IMR-90 (cell line): ENCODE measurements around the gene AZU1. TPM values are rescaled to one million over a fixed set of nuclear protein-coding genes. Genes with fewer than 3 reads are reported as not detected.

Source experiments
- ATAC-seq: fragments of 200-7000 bp; cut with Tn5 transposase; 2 replicates; pipeline ENCODE4 v1.9.1; 2020; ENCODE audit warnings: low read depth, mild to moderate bottlenecking, moderate library complexity
- BruUV-seq: library from RNA; stranded (reverse); fragments of 400-500 nt; replicated peaks from 2 replicates; lab custom pipeline; 2021; lab: Mats Ljungman, UMichigan
- CTCF ChIA-PET: fragments of 300-600 bp; formaldehyde crosslinking; extraction: SDS; loops from one replicate; lab custom pipeline; 2021; ENCODE audit warnings: antibody characterized with exemption; lab: Yijun Ruan, JAX
- POLR2A ChIA-PET: fragments of 300-600 bp; sonication (Branson Sonifier 250); formaldehyde crosslinking; loops from one replicate; lab custom pipeline; 2022; ENCODE audit warnings: antibody characterized with exemption; ENCODE audit not compliant: unreplicated experiment; lab: Charles Lee
- DNase-seq: peaks from one replicate; pipeline ENCODE4 v3.0.0; 2013
- H2AFZ ChIP-seq: replicated peaks from 2 replicates; pipeline ENCODE3; 2013; ENCODE audit warnings: low read length, mild to moderate bottlenecking; ENCODE audit not compliant: poor library complexity
- H2AK5ac ChIP-seq: 2 replicates; pipeline ENCODE4 v1.6.1; 2013; ENCODE audit warnings: low read depth, low read length, inconsistent platforms
- H2AK9ac ChIP-seq: replicated peaks from 2 replicates; pipeline ENCODE3; 2013; ENCODE audit warnings: mild to moderate bottlenecking, low read depth, low read length, moderate library complexity; ENCODE audit not compliant: poor library complexity
- H2BK120ac ChIP-seq: 2 replicates; pipeline ENCODE4 v1.6.1; 2013; ENCODE audit warnings: low read depth, low read length, inconsistent platforms
- H2BK15ac ChIP-seq: 3 replicates; pipeline ENCODE4 v1.6.1; 2013; ENCODE audit warnings: low read depth, low read length, inconsistent platforms
- H2BK20ac ChIP-seq: 2 replicates; pipeline ENCODE4 v1.6.1; 2013; ENCODE audit warnings: low read depth, mild to moderate bottlenecking, inconsistent platforms, low read length, moderate library complexity
- H2BK5ac ChIP-seq: 2 replicates; pipeline ENCODE4 v1.6.1; 2013; ENCODE audit warnings: mild to moderate bottlenecking, low read depth, low read length, inconsistent platforms; ENCODE audit not compliant: poor library complexity, severe bottlenecking
- H3K14ac ChIP-seq: replicated peaks from 2 replicates; pipeline ENCODE4 v1.6.1; 2013; ENCODE audit warnings: low read depth, low read length, inconsistent platforms
- H3K18ac ChIP-seq: 2 replicates; pipeline ENCODE4 v1.6.1; 2013; ENCODE audit warnings: low read depth, low read length, control low read depth
- H3K23ac ChIP-seq: 2 replicates; pipeline ENCODE4 v1.6.1; 2013; ENCODE audit warnings: low read depth, low read length, inconsistent platforms
- H3K27ac ChIP-seq: 2 replicates; pipeline ENCODE4 v1.5.1; 2013; ENCODE audit warnings: mild to moderate bottlenecking, control low read depth, low read length; ENCODE audit not compliant: insufficient read depth
- H3K27me3 ChIP-seq: 2 replicates; pipeline ENCODE4 v1.6.1; 2013; ENCODE audit warnings: low read length; ENCODE audit not compliant: control insufficient read depth, insufficient read depth
- H3K36me3 ChIP-seq: 2 replicates; pipeline ENCODE4 v1.6.1; 2013; ENCODE audit warnings: low read length, mixed read lengths; ENCODE audit not compliant: control insufficient read depth, insufficient read depth
- H3K4ac ChIP-seq: 2 replicates; pipeline ENCODE4 v1.6.1; 2013; ENCODE audit warnings: low read depth, low read length, inconsistent platforms
- H3K4me1 ChIP-seq: 2 replicates; pipeline ENCODE4 v1.6.1; 2013; ENCODE audit warnings: low read length, mixed read lengths; ENCODE audit not compliant: control insufficient read depth, insufficient read depth
- H3K4me2 ChIP-seq: 2 replicates; pipeline ENCODE4 v1.6.1; 2013; ENCODE audit warnings: low read depth, mild to moderate bottlenecking, control low read depth, low read length, moderate library complexity
- H3K4me3 ChIP-seq: 2 replicates; pipeline ENCODE4 v1.5.1; 2013; ENCODE audit warnings: low read depth, mild to moderate bottlenecking, control low read depth, low read length, moderate library complexity; ENCODE audit not compliant: insufficient read depth
- H3K56ac ChIP-seq: 2 replicates; pipeline ENCODE4 v1.6.1; 2013; ENCODE audit warnings: low read length, inconsistent platforms; ENCODE audit not compliant: insufficient read depth; ENCODE audit errors: extremely low read depth
- H3K79me1 ChIP-seq, 2 experiments: 2 replicates each; pipeline ENCODE4 v1.6.1; 2013; ENCODE audit warnings: low read length in 2 of 2, inconsistent platforms in 1 of 2, low read depth in 1 of 2
- H3K9ac ChIP-seq: 2 replicates; pipeline ENCODE4 v1.6.1; 2013; ENCODE audit warnings: low read depth, low read length, control low read depth
- H3K9me1 ChIP-seq: 2 replicates; pipeline ENCODE4 v1.6.1; 2013; ENCODE audit warnings: low read length, inconsistent platforms; ENCODE audit not compliant: insufficient read depth
- H3K9me3 ChIP-seq: 2 replicates; pipeline ENCODE4 v1.6.1; 2013; ENCODE audit warnings: low read length; ENCODE audit not compliant: control insufficient read depth, insufficient read depth
- H4K20me1 ChIP-seq: 2 replicates; pipeline ENCODE4 v1.6.1; 2013; ENCODE audit warnings: low read length, inconsistent platforms; ENCODE audit not compliant: insufficient read depth
- H4K5ac ChIP-seq: 2 replicates; pipeline ENCODE4 v1.6.1; 2013; ENCODE audit warnings: mild to moderate bottlenecking, low read depth, low read length, control low read depth
- H4K8ac ChIP-seq, 2 experiments: 2 replicates each; pipeline ENCODE4 v1.6.1; 2013; ENCODE audit warnings: low read depth in 2 of 2, low read length in 2 of 2, control low read depth in 1 of 2, inconsistent platforms in 1 of 2
- H4K91ac ChIP-seq: 2 replicates; pipeline ENCODE4 v1.6.1; 2013; ENCODE audit warnings: low read depth, low read length, inconsistent platforms; ENCODE audit not compliant: insufficient read depth
- CEBPB ChIP-seq: IDR thresholded peaks from 2 replicates; pipeline ENCODE4 v1.6.1; 2012; ENCODE audit warnings: low read depth, low read length, improper control_type of control experiment
- CHD1 ChIP-seq: IDR thresholded peaks from 2 replicates; pipeline ENCODE4 v1.6.1; 2012; ENCODE audit warnings: low read depth, low read length, improper control_type of control experiment
- FOS ChIP-seq: fragments of 150-350 bp; IDR thresholded peaks from 2 replicates; pipeline ENCODE4 v1.6.1; 2016; ENCODE audit warnings: low read depth, low read length
- WGBS, 2 experiments: methylation state at CpG; one replicate each; pipeline versions ENCODE4 v1.1.5 to v1.1.7; 2013; ENCODE audit warnings: missing lambda C conversion rate in 2 of 2; ENCODE audit not compliant: insufficient read length in 1 of 2; ENCODE audit errors: extremely low coverage in 2 of 2; 5-methylcytosine and 5-hydroxymethylcytosine counted together
- dilution Hi-C: fragments of 300-500 bp; cut with HindIII; formaldehyde crosslinking; loops from one replicate; pipeline ENCODE4 v1.14.3; 2018; ENCODE audit warnings: low sequenced_read_pairs; ENCODE audit not compliant: unreplicated experiment
- in situ Hi-C: fragments of 300-500 bp; cut with MboI; formaldehyde crosslinking; loops from 3 replicates; pipeline ENCODE4 v1.14.3; 2019; ENCODE audit warnings: low sequenced_read_pairs, inconsistent platforms, mixed read lengths
- intact Hi-C: fragments of 100-400 bp; cut with micrococcal nuclease; formaldehyde crosslinking; loops from 2 replicates; pipeline ENCODE4 v1.10.0; 2022
- polyA plus RNA-seq, 3 experiments: library from polyadenylated mRNA; depleted of rRNA; stranded (reverse); fragments of >200 nt; gene quantifications; 2 replicates each; pipeline ENCODE4 v1.2.3, GENCODE V29; 2012; ENCODE audit warnings: low replicate concordance in 1 of 3
- total RNA-seq: library from RNA; depleted of rRNA; stranded (reverse); fragments of >200 nt; gene quantifications from 2 replicates; pipeline ENCODE4 v1.2.3, GENCODE V29; 2012

Gene AZU1
- total and polyA plus RNA-seq, 2 of the 4 experiments (the other 2 are of a cell fraction), result 0.12 TPM; not detected in 1

DNA sequence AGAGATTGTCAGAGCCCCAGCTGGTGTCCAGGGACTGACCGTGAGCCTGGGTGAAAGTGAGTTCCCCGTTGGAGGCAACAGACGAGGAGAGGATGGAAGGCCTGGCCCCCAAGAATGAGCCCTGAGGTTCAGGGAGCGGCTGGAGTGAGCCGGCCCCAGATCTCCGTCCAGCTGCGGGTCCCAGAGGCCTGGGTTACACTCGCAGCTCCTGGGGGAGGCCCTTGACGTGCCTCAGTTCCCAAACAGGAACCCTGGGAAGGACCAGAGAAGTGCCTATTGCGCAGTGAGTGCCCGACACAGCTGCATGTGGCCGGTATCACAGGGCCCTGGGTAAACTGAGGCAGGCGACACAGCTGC lies 23.3 kb downstream of the AZU1 start:
- Histone ChIP-seq H3K79me1 (no peaks in the 10 kb centered on the region), H3K9me1 (no peaks in the 10 kb centered on the region), H2AFZ (peak overlapping the region; percentile 89), H4K20me1 (no peaks in the 10 kb centered on the region), H2BK120ac (peak overlapping the region; percentile 59), H3K27ac (peak overlapping the region; percentile 90), H3K4me3 (no peak overlapping the region), H3K23ac (no peak overlapping the region), H3K18ac (peak overlapping the region; percentile 26; the same call in 1 of the 2 replicates), H2BK20ac (peak overlapping the region; percentile 22; the same call in 1 of the 2 replicates), H3K36me3 (no peaks in the 10 kb centered on the region), H3K9ac (peak overlapping the region; percentile 32), H2BK15ac (peak overlapping the region; percentile 50; the same call in 2 of the 3 replicates), H3K4me1 (peaks cover 6% of the 10 kb centered on the region), H4K5ac (peak overlapping the region; percentile 21), H2AK5ac (no peak overlapping the region; the same call in 1 of the 2 replicates), H3K4me2 (peak overlapping the region; percentile 8; the same call in 1 of the 2 replicates), H3K9me3 (no peaks in the 10 kb centered on the region), H2AK9ac (peak overlapping the region; percentile 95), H4K8ac (peak overlapping the region; percentile 54 to 94; a peak in 3 of 4 replicates), H3K14ac (no peak overlapping the region), H3K27me3 (peaks cover 4% of the 10 kb centered on the region; the same call in 1 of the 2 replicates), H3K56ac (peak overlapping the region; percentile 47), H4K91ac (peak overlapping the region; percentile 90; the same call in 1 of the 2 replicates), H2BK5ac (peak overlapping the region; percentile 70), H3K4ac (peak overlapping the region; percentile 24)
- intact Hi-C loops (loop anchor here (1.0 kb wide), 1 partner anchor 36 kb away; no protein-coding TSS in a partner anchor), in situ Hi-C loops (no loop called here), dilution Hi-C loops (no loop called here)
- TF ChIP-seq CHD1 (no peak), FOS (no peak), CEBPB (no peak)
- 17% methylated on average over 4 of the region's 13 CpGs; no CpG with 5 or more reads in 1 of the 2 experiments for WGBS, 2 experiments
- CTCF ChIA-PET, result no interaction called here
- DNase-seq (no peak), ATAC-seq (no peak)
- POLR2A ChIA-PET, result no interaction called here
- no TSS peak for BruUV-seq
